ENCODE data around the gene GBP2. TPM values are rescaled to one million over a fixed set of nuclear protein-coding genes. Genes with fewer than 3 reads are reported as not detected.

Gene GBP2
- total and polyA plus RNA-seq, 3 donors from 2014 or later: 35.2 to 41.3 (median 39.5) TPM

DNA sequence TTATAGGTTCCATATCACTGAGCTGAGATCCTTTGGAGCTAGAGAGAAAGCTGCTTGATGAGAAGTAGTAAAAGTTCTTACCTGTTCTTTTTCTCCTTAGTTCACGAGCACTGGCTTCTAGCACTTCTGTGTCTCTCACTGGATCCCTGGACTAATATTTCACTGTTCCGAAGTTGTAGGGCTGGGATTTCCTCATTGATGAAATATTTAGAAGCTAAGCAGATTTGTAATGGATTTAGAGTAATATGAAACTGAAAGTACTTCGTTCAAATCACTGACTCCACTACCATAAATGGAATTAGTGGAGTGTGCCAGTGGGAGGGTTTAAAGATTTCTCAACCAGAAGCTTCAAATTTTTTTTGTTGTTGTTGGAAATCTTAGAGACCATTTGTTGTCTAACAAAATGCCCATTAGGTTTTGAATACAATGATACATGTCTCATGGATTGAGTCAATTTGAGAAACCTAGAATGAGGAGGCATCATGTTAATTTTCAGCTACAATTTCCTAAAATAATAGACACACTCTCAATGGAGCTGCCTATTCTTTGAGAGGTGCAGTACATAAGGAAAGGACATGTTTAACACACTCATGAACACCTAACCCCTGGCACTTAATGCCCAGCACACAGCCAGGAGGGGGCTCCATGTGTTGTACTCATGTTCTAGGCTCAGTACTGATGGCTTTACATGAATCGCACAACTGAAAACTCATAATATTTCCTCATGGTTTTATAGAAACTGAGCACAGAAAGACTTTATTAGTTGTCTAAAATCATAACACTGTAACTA, 60.6 kb downstream of the GBP2 start, which contains the start of gene GBP1:
Gene GBP1 (minus strand): TSS at position 130 of the 790 bp plus-strand sequence. CDS start 1,974 bp downstream, outside the sequence.
- intact Hi-C loops (cut with DNase I; ENCODE audit: low total_unique reads): no loop called here
- Histone ChIP-seq H3K27me3 (no peaks in the 10 kb centered on the region), H3K36me3 (ENCODE audit: low read depth, missing control alignments) (no peaks in the 10 kb centered on the region), H3K4me3 (peak within 1 kb of the TSS; percentile 47 to 62), H3K27ac (peak within 1 kb of the TSS; percentile 83 to 91), H3K9me3 (no peaks in the 10 kb centered on the region), H3K4me1 (peaks cover 7% of the 10 kb centered on the region)
- peak; percentile 22 for DNase-seq
- TF ChIP-seq POLR2A (IDR thresholded peaks at IDR 0.05): no peak
- TF ChIP-seq, protein P1, sequence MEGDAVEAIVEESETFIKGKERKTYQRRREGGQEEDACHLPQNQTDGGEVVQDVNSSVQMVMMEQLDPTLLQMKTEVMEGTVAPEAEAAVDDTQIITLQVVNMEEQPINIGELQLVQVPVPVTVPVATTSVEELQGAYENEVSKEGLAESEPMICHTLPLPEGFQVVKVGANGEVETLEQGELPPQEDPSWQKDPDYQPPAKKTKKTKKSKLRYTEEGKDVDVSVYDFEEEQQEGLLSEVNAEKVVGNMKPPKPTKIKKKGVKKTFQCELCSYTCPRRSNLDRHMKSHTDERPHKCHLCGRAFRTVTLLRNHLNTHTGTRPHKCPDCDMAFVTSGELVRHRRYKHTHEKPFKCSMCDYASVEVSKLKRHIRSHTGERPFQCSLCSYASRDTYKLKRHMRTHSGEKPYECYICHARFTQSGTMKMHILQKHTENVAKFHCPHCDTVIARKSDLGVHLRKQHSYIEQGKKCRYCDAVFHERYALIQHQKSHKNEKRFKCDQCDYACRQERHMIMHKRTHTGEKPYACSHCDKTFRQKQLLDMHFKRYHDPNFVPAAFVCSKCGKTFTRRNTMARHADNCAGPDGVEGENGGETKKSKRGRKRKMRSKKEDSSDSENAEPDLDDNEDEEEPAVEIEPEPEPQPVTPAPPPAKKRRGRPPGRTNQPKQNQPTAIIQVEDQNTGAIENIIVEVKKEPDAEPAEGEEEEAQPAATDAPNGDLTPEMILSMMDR (IDR thresholded peaks at IDR 0.05): no peak
- WGBS, 2 donors: 38 to 52% methylated on average over 4 of the region's 4 CpGs

DNA sequence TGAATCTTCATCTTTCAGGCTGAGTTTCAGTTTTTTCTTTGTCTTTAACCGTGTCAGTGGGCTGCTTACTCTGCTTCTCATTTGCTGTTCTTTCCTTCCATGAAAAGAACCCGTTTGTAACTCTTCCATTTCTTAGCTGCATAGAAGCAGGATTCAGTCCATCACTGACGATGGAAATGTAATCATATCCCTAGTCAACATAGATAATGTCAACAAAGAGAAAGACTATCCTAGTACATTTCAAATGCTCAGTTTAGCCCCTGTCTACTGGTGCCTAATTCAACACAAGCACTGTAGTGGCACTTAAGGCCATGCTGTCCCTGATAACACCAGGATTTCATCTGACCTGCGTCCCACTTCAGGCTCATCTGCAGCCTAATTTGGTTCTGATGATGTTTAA, 61.3 kb downstream of the GBP2 start:
- TF ChIP-seq, protein P1 (IDR thresholded peaks at IDR 0.05): no peak
- no peak for TF ChIP-seq POLR2A (IDR thresholded peaks at IDR 0.05)
- WGBS, 2 donors: 17 to 18% methylated on average over 4 of the region's 4 CpGs
- Histone ChIP-seq H3K27ac (peak overlapping the region; percentile 83 to 91), H3K4me1 (peaks cover 7% of the 10 kb centered on the region), H3K27me3 (no peaks in the 10 kb centered on the region), H3K9me3 (no peaks in the 10 kb centered on the region), H3K36me3 (ENCODE audit: low read depth, missing control alignments) (no peaks in the 10 kb centered on the region), H3K4me3 (peak overlapping the region; percentile 47 to 62)
- intact Hi-C loops (cut with DNase I; ENCODE audit: low total_unique reads): no loop called here
- DNase-seq: no peak

DNA sequence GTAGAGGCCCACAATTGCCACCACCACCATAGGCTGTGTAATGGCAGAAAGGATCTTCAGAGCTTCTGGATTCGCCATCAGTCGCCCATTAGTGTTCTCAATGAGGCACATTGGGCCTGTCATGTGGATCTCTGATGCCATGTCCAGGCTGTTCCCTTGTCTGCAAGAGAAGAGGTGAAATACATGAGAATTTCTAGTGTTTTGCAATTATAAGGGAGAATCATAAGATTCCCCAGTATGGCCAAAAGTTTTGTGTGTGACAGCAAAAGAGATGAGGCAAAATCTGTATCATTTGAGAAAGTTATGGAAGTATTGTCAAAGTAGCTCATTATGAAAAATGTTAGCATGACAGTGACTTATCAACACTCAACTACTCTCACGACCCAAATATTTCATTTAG, 62.8 kb downstream of the GBP2 start:
- Histone ChIP-seq H3K27me3 (no peaks in the 10 kb centered on the region), H3K36me3 (ENCODE audit: low read depth, missing control alignments) (peaks cover 6% of the 10 kb centered on the region), H3K4me1 (peaks cover 7% of the 10 kb centered on the region), H3K27ac (no peak overlapping the region), H3K9me3 (no peaks in the 10 kb centered on the region), H3K4me3 (no peak overlapping the region)
- no peak for DNase-seq
- WGBS, 2 donors: 88 to 89% methylated on average over 3 of the region's 3 CpGs
- intact Hi-C loops (cut with DNase I; ENCODE audit: low total_unique reads): no loop called here
- no peak for TF ChIP-seq POLR2A (IDR thresholded peaks at IDR 0.05)
- TF ChIP-seq, protein P1 (IDR thresholded peaks at IDR 0.05): no peak

DNA sequence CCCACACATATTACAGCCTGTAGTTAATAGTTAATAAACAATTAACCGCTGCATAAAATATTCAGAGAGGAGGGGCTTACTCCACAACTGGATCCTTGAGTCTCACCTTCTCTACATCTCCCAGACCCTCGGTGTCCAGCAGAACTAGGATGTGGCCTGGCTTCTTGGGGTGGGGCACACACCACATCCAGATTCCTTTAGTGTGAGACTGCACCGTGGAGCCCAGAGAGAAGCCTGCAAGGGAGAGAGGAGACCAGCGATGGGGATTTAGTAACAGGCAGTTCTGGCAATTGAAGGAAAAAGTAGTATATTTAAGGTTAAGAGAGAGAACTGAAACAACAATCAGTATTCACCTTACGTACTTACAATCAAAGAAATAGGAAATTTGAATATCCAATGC, 65.8 kb downstream of the GBP2 start:
- no peak for DNase-seq
- Histone ChIP-seq H3K9me3 (no peaks in the 10 kb centered on the region), H3K36me3 (ENCODE audit: low read depth, missing control alignments) (peaks cover 6% of the 10 kb centered on the region), H3K27me3 (no peaks in the 10 kb centered on the region), H3K4me3 (no peak overlapping the region), H3K27ac (no peak overlapping the region), H3K4me1 (peaks cover 7% of the 10 kb centered on the region)
- intact Hi-C loops (cut with DNase I; ENCODE audit: low total_unique reads): no loop called here
- 94 to 97% methylated on average over 5 of the region's 5 CpGs for WGBS, 2 donors
- TF ChIP-seq, protein P1 (IDR thresholded peaks at IDR 0.05): no peak
- no peak for TF ChIP-seq POLR2A (IDR thresholded peaks at IDR 0.05)

Other genes starting within 250 kb of the GBP2 start
- gene GTF2B, start 234.5 kb downstream of the GBP2 start, total RNA-seq: 10 to 100 TPM; 30.1 to 32.5 TPM
- 25.1 TPM for gene GTF2B, start 234.5 kb downstream of the GBP2 start, polyA plus RNA-seq (ENCODE audit: insufficient read depth, low read depth, low replicate concordance)
- 10 to 100 TPM; 33.6 to 35.2 TPM for gene KYAT3, start 133.5 kb downstream of the GBP2 start, total RNA-seq
- gene KYAT3, start 133.5 kb downstream of the GBP2 start, polyA plus RNA-seq (ENCODE audit: insufficient read depth, low read depth, low replicate concordance): 10.4 TPM
- gene RBMXL1, start 133.5 kb downstream of the GBP2 start, total RNA-seq: 10 to 100 TPM; 27.8 to 38.7 TPM
- gene RBMXL1, start 133.5 kb downstream of the GBP2 start, polyA plus RNA-seq (ENCODE audit: insufficient read depth, low read depth, low replicate concordance): 15.6 TPM
- gene GBP3, start 103.2 kb downstream of the GBP2 start, total RNA-seq: 10 to 100 TPM in 1 of 2 donors, 1 to 10 TPM in 1; 5.3 to 11.2 TPM
- 7.1 TPM for gene GBP3, start 103.2 kb downstream of the GBP2 start, polyA plus RNA-seq (ENCODE audit: insufficient read depth, low read depth, low replicate concordance)
- gene GBP1, start 60.9 kb downstream of the GBP2 start, total RNA-seq: 10 to 100 TPM; 11.3 to 19.1 TPM
- gene GBP1, start 60.9 kb downstream of the GBP2 start, polyA plus RNA-seq (ENCODE audit: insufficient read depth, low read depth, low replicate concordance): 21.5 TPM
- gene GBP7, start 49.9 kb upstream of the GBP2 start, total RNA-seq: not detected
- gene GBP7, start 49.9 kb upstream of the GBP2 start, polyA plus RNA-seq (ENCODE audit: insufficient read depth, low read depth, low replicate concordance): 0.12 TPM
- gene GBP4, start 72.8 kb upstream of the GBP2 start, total RNA-seq: 1 to 10 TPM; 2.2 to 5.7 TPM
- 12.3 TPM for gene GBP4, start 72.8 kb upstream of the GBP2 start, polyA plus RNA-seq (ENCODE audit: insufficient read depth, low read depth, low replicate concordance)
- 1 to 10 TPM; 5.6 to 8.6 TPM for gene GBP5, start 146.7 kb upstream of the GBP2 start, total RNA-seq
- gene GBP5, start 146.7 kb upstream of the GBP2 start, polyA plus RNA-seq (ENCODE audit: insufficient read depth, low read depth, low replicate concordance): 12.0 TPM
- gene GBP6, start 237.9 kb upstream of the GBP2 start, total RNA-seq: under 1 TPM; 0.24 to 0.25 TPM
- 0.26 TPM for gene GBP6, start 237.9 kb upstream of the GBP2 start, polyA plus RNA-seq (ENCODE audit: insufficient read depth, low read depth, low replicate concordance)

All from testis (tissue), 3 donors.